HG02884 (cell line): Measurements from ENCODE around the gene EPB42.
"Not testable (repeated sequence)": the region's sequence is repeated elsewhere in the genome, so short reads cannot be mapped to it uniquely, and the experiment has no call there.

Source experiments
- ATAC-seq: cut with Tn5 transposase; IDR thresholded peaks from one replicate; pipeline ENCODE4 v1.9.1; 2021; ENCODE audit warnings: mild to moderate bottlenecking, moderate library complexity; ENCODE audit not compliant: unreplicated experiment

Gene EPB42

DNA sequence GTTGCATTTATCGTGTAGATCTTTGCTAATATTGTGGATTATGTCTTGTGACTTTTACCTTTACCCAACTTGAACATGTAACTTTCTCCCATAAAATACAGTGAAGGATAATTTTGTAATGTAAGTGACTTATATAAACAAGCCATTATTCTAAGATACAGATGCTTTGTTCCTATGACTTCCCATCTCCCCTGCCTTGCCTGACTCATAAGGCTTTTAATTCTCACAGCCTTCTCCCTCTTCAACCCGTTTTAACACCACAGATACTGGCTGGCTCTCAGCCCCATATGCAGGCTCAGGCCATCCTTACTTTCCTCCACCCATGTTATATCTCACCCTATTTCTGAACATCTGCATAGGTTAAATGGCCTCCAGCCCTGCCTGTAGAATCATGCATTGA, 31.5 kb downstream of the EPB42 start:
- ATAC-seq: no peak

- no peak for ATAC-seq
These were observed 33.2 kb downstream of the EPB42 start for GRCh38 chr15:43187544-43188155.

DNA sequence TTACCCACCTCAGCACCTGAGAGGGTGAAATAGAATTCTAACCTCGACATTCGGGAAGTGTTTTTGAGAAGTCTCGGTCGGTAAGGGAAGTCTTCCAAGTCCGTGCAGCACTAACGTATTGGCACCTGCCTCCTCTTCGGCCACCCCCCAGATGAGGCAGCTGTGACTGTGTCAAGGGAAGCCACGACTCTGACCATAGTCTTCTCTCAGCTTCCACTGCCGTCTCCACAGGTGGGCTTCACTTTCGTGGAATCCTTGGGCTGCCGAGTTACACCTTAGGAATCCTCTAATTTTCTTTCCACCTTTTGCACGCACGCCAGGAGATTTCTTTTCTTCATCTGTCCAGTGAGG, 34.8 kb downstream of the EPB42 start:
- ATAC-seq: peak; percentile 21

DNA sequence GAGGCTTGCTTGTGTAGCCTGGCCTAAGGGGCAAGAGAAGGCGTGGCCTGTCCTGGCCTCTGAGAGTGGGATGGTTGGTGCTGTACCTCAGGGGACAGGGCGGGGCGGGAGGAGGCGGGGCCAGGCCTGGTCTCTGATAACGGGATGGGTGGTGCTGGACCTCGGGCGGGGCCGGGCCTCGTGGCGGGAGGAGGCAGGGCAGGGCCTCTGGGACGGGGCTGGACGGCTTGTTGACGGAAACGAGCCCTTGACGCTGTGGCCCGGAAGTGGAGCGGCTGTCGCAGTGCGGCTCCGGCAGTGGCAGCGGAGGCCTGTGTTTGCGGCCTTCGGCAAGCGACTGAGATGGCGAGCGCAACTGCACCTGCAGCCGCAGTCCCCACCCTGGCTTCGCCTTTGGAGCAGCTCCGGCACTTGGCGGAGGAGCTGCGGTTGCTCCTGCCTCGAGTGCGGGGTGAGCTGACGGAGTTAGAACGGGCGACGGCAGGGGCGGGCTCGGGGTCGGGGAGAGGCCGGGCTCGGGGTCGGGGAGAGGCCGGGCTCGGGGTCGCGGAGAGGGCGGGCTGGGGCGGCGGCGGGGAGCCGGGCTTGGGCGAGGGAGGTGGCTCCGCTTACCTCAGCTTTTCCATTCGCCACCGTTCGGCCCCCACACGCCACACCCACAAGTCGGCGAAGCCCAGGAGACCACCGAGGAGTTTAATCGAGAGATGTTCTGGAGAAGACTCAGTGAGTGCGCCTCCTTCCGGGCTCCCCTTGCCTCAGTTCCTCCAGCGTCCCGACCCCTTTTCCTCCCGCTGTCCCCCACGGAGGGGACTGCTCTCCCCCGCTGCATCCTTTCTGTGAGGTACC, 35.4 kb downstream of the EPB42 start, which contains the start of gene CCNDBP1:
TSS of gene CCNDBP1 (plus strand) at position 247 of the 846 bp plus-strand sequence. CDS start at position 343, 96 bp downstream.
- ATAC-seq: peak; percentile 95

DNA sequence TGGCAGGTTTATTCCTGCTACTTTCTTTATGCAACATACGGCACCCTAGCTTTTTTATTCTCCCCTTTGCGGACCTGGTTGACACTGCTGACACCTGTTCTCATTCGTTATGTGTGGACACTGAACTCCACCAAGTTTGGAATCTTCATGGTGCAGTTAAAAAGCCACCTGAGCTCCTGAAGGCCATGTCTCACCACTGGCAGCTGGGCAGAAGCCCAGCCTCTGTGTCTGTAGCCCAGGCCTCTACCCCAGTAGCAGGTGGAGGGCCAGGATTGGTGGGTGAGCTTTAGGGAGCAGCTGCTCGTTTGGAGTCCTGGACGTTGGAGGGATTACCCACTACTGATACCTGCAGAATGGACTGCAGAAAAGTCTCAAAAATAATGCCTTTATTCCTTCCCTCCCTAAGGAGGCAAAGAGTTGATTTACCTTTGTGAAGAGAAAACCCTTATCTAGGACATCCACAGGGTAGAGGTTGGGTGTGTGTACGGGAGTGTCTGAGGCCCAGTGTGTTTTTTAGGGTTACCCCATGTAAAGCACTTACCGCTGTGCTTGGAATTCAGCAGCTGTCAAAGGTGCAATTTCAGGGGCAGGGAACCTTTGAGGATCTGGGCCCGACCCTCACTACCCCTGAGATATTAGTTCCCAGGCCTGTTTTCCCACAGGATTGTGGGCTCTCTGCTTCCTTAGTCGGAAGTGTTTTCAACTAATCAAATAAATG, 36.3 kb downstream of the EPB42 start:
- ATAC-seq: no peak

GRCh38 chr15:43183270-43183669, 37.5 kb downstream of the EPB42 start:
- no peak for ATAC-seq

DNA sequence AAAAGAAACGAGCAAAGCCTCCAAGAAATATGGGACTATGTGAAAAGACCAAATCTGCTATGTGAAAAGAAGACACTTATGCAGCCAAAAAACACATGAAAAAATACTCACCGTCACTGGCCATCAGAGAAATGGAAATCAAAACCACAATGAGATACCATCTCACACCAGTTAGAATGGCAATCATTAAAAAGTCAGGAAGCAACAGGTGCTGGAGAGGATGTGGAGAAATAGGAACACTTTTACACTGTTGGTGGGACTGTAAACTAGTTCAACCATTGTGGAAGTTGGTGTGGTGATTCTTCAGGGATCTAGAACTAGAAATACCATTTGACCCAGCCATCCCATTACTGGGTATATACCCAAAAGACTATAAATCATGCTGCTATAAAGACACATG, 43.7 kb downstream of the EPB42 start:
- not testable (repeated sequence) for ATAC-seq

- not testable (repeated sequence) for ATAC-seq
These were observed 45.0 kb downstream of the EPB42 start for GRCh38 chr15:43175656-43176309.

DNA sequence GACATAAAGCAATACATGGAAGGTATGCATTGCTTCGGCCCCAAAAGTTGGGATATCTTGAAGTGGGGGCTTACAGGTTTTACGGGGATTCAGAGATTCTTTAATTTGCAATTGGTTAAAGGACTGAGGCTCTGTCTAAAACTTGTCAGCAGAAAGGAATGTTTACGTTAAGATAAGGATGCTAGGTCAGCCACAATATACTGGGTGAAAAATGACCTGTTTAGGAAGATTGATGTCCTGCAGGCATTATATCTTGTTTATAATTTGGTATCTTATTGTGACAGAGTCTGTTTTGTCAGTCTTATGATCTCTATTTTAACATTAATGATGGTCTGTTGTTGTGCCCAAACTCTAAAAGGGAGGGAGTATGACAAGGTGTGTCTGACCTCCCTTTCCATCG, 50.9 kb downstream of the EPB42 start:
- no peak for ATAC-seq

- ATAC-seq: no peak
These were observed 52.4 kb downstream of the EPB42 start for GRCh38 chr15:43168192-43169107.

DNA sequence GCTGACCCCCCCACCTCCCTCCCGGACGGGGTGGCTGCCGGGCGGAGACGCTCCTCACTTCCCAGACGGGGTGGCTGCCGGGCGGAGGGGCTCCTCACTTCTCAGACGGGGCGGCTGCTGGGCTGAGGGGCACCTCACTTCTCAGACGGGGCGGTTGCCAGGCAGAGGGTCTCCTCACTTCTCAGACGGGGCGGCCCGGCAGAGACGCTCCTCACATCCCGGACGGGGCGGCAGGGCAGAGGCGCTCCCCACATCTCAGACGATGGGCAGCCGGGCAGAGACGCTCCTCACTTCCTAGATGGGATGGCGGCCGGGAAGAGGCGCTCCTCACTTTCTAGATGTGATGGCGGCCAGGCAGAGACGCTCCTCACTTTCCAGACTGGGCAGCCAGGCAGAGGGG, 53.6 kb downstream of the EPB42 start:
- not testable (repeated sequence) for ATAC-seq

- no peak for ATAC-seq
These were observed 55.0 kb downstream of the EPB42 start for GRCh38 chr15:43165801-43166325.

GRCh38 chr15:43153269-43153668, 67.5 kb downstream of the EPB42 start:
- no peak for ATAC-seq

- ATAC-seq: no peak
These were observed 69.1 kb downstream of the EPB42 start for GRCh38 chr15:43151688-43152087.

DNA sequence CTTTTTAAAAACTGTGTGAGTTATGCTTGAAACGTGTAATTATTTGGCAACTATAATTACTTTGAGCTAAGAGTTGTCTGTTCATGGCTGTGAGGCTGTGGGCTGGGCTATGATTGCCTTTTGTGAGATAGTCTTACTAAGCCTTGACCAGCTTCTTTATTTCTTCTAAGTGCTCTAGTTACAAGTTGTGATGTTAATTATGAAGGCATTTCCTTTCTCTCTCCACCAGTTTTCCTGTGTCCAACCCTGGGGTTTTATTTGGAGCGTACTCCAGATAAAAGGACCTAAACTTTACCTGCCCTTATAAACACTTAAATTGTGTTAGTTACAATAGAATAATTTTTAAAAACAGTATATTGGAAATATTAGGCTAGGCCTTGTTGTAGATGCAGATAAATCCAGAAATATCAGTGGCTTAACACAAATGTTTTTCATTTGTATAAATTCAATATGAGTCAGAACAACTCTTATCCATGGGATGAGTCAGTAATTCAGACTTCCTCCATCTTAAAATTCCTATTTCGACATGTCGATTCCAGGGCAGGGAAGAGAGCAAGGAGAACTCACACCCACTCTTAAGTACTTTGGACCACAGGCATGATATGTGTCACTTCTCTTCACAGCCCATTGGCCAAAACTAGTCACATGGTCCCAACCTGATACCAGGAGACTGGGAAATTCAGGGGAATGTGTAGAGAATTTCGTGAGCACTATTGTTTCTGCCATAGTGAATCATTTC, 70.5 kb downstream of the EPB42 start:
- ATAC-seq: no peak
